ENCODE measurements around the gene KCNN3.

DNA sequence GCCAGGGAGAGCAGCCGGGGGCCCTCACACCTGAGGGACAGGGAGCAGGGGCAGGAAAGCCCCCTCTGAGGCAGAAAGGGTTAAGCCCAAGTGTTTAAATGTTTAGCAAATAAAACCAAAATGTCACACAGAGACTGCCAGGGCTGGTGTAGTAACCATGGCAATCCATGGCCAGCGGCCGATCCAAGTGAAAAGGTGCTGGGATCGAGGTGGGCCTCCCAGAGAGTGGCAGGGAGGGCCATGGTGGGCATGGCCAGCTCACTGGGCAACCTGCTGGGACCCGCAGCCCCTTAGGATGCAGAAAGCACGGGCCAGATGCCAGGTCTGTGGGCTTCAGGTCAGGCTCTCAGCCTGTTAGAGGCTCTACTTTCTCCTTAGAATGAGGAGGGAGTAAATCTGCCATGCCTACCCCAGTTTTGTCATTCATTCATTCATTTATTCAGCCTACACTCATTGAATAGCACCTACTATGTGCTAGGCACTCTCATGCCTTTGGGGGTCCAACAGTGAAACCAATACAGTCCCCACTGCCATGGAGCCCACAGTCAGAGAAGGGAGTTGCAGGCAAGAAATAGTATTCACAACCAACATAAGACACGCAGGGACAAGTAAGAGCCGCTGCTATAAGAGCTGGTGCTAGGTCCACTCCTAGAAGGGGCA is 56.1 kb downstream of the KCNN3 start:
- TF ChIP-seq, protein P1, sequence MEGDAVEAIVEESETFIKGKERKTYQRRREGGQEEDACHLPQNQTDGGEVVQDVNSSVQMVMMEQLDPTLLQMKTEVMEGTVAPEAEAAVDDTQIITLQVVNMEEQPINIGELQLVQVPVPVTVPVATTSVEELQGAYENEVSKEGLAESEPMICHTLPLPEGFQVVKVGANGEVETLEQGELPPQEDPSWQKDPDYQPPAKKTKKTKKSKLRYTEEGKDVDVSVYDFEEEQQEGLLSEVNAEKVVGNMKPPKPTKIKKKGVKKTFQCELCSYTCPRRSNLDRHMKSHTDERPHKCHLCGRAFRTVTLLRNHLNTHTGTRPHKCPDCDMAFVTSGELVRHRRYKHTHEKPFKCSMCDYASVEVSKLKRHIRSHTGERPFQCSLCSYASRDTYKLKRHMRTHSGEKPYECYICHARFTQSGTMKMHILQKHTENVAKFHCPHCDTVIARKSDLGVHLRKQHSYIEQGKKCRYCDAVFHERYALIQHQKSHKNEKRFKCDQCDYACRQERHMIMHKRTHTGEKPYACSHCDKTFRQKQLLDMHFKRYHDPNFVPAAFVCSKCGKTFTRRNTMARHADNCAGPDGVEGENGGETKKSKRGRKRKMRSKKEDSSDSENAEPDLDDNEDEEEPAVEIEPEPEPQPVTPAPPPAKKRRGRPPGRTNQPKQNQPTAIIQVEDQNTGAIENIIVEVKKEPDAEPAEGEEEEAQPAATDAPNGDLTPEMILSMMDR (conservative IDR thresholded peaks at IDR 0.05; ENCODE audit: low read depth, low read length) = no peak
- no peak for TF ChIP-seq EZH2phosphoT487 (IDR thresholded peaks at IDR 0.05; ENCODE audit: borderline replicate concordance, low read length)
